GM12873 (cell line): ENCODE results near the gene PGLYRP3.

ENCODE experiments used
- TF ChIP-seq, protein P1 (sequence below): IDR thresholded peaks from 2 replicates; pipeline ENCODE4 v1.5.1; 2012; ENCODE audit warnings: low read depth, mild to moderate bottlenecking, moderate library complexity, low read length, control low read depth; ENCODE audit not compliant: insufficient read depth; ENCODE audit errors: missing control alignments

The PGLYRP3 gene

DNA sequence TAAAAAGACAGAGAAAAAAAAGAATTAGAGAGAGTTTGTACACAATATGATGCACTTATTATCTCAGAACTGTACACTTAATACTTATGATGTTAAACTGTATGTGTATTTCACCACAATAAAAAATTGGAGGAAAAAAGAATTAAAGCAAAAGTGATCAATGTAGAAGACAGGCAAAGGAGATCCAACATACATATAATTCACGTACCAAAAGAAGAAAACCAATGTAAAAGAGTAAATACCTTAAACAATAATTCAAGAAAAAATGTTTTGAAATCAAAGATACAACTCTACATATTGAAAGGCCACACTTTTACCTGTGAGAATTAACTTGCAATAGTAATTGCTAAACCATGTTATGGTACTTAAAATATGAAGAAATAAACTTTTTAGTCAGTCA lies 9.8 kb upstream of the PGLYRP3 start:
- TF ChIP-seq, protein P1, sequence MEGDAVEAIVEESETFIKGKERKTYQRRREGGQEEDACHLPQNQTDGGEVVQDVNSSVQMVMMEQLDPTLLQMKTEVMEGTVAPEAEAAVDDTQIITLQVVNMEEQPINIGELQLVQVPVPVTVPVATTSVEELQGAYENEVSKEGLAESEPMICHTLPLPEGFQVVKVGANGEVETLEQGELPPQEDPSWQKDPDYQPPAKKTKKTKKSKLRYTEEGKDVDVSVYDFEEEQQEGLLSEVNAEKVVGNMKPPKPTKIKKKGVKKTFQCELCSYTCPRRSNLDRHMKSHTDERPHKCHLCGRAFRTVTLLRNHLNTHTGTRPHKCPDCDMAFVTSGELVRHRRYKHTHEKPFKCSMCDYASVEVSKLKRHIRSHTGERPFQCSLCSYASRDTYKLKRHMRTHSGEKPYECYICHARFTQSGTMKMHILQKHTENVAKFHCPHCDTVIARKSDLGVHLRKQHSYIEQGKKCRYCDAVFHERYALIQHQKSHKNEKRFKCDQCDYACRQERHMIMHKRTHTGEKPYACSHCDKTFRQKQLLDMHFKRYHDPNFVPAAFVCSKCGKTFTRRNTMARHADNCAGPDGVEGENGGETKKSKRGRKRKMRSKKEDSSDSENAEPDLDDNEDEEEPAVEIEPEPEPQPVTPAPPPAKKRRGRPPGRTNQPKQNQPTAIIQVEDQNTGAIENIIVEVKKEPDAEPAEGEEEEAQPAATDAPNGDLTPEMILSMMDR: no peak

- TF ChIP-seq, protein P1: no peak
Measured at GRCh38 chr1:153313288-153313687, 536 bp upstream of the PGLYRP3 start.

DNA sequence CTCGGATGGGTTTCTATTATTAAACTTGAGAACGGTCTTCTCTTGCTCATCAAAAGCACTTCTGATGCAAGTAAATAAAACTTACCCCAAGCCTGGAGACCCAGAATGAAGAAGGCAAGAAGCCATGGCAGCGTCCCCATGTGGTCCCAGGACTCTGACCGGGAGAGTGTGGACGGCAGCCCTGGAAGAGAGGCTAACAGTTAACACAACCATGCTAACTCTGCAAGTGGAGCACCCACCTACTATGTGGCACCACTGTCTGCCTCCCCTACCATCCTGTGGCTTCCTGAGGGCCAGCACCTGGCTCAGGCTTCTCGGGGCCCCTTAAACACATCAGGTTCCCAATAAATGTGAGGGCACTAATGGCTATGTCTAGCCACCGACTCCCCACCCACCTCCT lies 2.2 kb downstream of the PGLYRP3 start:
- TF ChIP-seq, protein P1: no peak

GRCh38 chr1:153309441-153309840 lies 3.3 kb downstream of the PGLYRP3 start:
- TF ChIP-seq, protein P1: no peak

DNA sequence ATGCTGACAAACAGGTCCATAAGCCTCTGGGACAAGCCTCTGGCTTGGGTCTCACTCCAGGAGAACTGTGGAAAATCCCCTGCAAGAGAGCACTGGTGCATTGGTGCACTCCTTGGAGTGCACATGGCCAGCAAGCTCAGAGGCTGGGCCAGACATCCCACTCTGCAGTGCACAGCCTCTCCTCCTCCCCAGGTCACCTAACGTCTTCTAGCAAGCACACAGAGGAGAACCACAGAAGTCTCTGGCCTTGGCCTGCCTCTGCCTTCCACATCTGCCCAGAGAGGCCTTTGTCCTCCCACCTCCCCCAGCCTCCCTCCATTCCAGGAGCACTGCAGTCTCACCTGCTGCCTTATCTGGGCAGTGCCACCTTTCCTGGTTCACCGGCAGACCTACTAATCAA lies 4.2 kb downstream of the PGLYRP3 start:
- TF ChIP-seq, protein P1: no peak

GRCh38 chr1:153307221-153307600 lies 5.5 kb downstream of the PGLYRP3 start:
- TF ChIP-seq, protein P1: no peak

DNA sequence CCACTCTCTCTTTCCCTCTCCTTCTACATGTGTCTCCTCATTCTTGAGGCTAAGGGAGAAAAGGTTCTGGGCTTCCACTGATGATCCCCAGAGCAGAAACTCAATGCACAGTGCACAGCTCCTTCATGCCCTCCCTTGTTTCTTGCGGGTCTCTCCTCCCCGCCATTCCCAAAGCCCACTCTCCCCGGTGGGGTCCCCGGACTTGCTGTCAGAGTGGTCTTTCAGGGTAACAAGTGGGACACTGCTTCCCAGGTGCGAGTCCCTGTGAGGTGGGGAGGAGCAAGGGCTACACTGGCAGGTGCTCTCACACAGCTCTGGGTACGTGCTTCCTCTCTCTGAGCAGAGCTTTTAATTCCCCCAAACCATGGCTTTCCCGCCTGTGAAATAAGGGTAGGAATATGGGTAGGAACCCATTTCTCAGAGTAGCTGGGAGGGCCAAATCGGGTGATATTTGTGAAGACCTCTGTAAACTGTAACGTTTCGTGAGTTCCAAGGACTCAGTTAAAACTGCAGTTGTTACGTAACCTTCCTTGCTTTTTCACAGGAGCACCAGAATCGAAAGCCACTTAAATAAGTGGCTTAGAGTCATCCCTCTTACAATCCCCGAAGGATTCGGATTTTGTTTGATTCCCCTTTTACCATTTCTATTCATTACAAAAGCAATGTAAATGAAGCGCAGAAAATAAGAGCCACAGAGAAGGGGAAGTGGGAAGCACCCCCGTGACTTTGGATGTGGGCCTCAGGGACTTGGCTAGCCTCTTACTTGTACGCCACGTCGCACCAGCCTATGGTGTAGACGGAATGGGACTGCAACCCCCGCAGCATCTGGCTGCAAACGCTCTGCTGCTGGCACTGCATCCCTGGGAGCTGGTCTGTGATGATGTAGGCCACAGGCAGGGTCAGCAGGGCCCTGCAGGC lies 6.2 kb downstream of the PGLYRP3 start:
- TF ChIP-seq, protein P1: no peak
